GM04503 (cell line): ENCODE data around the gene TMEM181.
"Not testable (repeated sequence)": the region's sequence is repeated elsewhere in the genome, so short reads cannot be mapped to it uniquely, and the experiment has no call there.

ENCODE experiments used
- DNase-seq: peaks from one replicate; pipeline ENCODE4 v3.0.0-alpha.2; 2012; ENCODE audit warnings: low read depth

TMEM181 gene

GRCh38 chr6:158660333-158660754 lies 100.5 kb downstream of the TMEM181 start:
- no peak for DNase-seq

GRCh38 chr6:158661156-158661685 lies 101.3 kb downstream of the TMEM181 start:
- no peak for DNase-seq

DNA sequence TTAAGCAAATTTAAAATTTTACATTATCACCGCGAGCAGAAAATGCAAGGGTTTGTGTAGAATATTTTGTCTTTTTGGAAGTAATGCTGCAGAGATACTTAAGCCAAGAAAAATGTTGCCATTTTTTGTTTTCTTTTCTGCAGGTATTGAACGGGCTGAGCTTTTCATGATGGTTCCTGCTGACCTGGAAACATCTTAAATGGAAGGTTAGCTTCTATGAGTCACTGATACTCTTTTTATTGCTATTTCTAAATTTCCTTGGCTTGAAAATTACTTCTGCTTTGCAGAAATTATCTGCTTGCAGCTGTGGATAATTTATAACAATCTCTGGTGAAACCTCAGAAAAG lies 102.7 kb downstream of the TMEM181 start:
- DNase-seq = no peak

DNA sequence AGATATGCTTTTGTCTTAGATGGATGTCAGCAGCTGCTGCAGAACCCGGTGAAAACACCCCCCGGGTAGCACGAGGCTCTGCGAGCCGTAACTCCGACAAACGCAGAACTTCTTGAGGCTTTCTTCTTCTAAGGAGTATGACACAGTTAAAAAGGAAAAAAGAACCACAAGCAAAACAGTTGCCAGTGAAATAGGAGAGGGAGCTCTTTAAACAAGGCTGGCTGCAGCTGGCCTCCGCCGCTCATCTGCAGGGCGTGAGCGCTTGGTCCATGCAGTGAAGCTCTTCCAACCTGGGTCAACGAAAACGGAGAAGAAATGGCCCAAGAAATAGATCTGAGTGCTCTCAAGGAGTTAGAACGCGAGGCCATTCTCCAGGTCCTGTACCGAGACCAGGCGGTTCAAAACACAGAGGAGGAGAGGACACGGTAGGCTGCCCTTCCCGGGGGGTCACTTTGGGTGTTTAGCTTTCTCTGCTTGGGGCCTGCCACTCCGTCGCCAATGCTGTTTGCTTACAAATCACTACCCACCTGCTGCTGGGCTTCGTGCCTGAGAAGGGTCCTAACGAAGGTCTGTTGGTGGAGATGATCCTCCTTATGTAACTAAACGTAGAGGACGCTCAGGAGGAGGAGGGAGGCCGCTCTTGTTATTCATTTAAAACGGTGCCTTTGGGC lies 103.2 kb downstream of the TMEM181 start:
- DNase-seq = no peak

GRCh38 chr6:158663625-158664165 lies 103.8 kb downstream of the TMEM181 start:
- DNase-seq = no peak

DNA sequence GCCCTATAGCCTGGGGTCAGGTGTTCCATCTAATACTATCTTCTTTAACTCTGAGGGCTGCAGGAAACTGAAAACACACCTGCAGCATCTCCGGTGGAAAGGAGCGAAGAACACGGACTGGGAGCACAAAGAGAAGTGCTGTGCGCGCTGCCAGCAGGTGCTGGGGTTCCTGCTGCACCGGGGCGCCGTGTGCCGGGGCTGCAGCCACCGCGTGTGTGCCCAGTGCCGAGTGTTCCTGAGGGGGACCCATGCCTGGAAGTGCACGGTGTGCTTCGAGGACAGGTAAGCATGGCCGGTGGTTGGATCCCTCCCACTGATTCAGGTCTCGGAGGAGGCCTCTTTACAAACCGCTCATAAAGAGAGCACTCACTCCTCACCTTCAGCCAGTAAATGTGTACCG lies 105.4 kb downstream of the TMEM181 start:
- no peak for DNase-seq

- DNase-seq = peak; percentile 77
Measured at GRCh38 chr6:158666628-158667359, 106.9 kb downstream of the TMEM181 start.

GRCh38 chr6:158667360-158667981 lies 107.6 kb downstream of the TMEM181 start:
- DNase-seq = no peak

DNA sequence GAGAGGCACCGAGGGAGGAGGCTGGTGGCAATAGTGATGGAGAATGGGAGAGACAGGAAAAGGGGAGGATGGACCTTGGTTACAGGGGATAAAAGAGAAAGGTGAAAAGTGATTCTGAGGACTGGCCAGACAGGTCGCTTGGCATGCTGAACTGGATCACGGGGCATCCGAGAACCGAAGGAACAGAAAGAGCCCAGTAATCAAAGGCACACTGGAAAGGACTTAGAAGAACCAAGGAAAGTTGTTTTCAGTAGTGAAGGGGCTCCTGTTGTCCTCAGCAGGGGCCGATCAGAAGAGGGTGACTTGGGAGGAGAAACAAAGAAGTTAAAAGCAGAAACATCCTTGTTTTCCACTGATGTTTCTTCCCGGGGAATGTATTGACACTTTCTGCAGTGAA lies 108.8 kb downstream of the TMEM181 start:
- DNase-seq = no peak

DNA sequence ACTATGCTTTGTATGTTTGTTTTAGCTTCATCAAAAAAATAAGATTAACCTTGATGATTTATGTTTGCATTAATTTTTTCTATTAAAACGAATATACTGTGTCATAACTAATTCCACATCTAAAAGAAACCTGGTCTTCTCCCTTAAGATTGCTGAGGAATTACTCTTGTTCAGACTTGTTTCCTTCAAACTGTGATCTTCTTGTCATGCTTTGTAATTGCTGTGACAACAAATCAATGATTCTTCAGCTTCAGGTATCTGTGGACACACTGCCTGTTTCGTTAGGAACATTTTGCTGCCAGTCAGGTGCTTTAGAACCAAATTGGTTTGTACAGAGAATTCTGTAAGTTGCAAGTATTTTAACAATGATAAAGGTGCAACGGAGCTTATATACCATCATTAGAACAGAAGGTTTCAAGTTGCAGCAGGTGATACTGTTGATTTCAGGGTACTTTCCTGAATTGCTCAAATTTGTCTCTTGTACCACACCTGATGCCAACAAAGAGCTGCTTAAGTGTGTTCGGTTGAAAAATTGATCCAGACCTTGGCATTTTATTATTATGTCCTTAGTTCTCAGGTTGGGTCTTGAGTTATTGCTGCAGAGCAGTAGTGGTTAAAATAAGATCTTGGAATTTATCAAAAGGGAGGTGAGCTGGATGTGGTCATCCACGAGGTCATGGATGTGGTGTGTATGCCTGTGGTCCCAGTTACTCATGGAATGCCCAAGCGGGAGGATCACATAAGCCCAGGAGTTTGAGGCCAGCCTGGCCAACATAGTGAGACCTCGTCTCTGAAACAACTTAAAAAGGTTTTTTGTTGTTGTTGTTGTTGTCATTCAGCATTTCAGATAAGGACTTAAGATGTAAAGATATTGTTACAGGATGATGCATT lies 109.5 kb downstream of the TMEM181 start:
- DNase-seq = no peak

GRCh38 chr6:158672119-158672518 lies 112.2 kb downstream of the TMEM181 start:
- DNase-seq = not testable (repeated sequence)

GRCh38 chr6:158672726-158673125 lies 112.8 kb downstream of the TMEM181 start:
- DNase-seq = no peak

- DNase-seq = no peak
Measured at GRCh38 chr6:158674342-158675131, 114.6 kb downstream of the TMEM181 start.

- not testable (repeated sequence) for DNase-seq
Measured at GRCh38 chr6:158677094-158677493, 117.2 kb downstream of the TMEM181 start.

DNA sequence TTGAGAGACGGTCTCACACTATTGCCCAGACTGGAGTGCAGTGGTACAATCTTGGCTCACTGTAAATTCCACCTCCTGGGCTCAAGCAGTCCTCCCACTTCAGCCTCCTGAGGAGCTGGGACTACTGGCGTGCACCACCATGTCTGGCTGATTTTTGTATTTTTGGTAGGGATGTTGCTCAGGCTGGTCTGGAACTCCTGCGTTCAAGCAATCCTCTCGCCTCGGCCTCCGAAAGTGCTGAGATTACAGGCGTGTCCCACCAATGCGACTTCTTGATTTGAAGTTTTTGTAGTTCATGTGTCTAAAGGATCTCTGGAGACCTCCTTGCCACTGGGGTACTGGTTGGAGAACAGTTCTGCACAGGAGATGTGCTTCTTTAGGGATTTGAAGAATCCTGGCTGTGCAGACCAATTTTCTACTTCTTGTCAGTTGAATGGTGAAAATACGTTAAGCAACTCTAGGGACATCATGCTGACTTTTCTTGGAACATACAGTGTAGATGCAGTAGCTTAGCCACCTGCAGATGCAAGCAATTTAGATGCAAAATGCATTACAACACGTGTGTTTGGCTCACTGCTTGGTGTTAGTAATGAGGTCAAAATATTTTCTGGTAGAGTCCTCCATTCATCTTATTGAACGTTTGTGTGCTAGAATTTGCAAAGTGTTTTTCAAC lies 118.2 kb downstream of the TMEM181 start:
- DNase-seq = no peak

GRCh38 chr6:158680015-158680414 lies 120.1 kb downstream of the TMEM181 start:
- DNase-seq = no peak

DNA sequence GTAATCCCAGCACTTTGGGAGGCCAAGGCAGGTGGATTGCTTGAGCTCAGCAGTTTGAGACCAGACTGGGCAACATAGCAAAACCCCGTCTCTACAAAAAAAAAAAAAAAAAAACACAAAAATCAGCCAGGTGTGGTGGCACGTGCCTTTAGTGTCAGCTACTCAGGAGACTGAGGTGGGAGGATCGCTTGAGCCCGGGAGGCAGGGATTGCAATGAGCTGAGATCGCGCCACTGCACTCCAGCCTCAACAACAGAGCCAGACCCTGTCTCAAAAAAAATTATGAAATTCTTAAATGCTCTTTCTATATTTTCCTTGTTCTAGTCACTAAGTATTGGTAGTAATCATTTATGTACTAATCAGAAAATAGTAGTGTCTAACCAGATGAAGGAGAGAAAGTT lies 120.6 kb downstream of the TMEM181 start:
- DNase-seq = no peak

DNA sequence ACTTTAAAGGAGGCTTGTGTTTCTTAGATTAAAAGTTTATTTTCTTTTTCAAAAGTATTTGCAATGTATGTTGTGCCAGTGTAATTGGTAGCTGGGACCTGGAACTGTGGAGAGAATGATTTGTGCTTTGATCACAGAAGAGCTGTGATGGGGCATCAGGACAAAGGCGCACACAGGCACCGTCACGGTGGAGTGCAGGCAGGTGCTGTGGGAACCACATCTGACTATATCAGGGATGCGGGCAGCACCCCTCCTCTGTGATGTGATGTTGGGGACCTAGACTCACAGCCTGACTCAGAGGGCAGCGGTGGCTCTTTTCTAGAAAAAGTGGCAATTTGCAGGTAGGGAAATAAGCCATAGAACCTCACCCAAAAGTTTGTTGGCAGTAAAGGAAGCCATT lies 124.4 kb downstream of the TMEM181 start:
- no peak for DNase-seq

- DNase-seq = no peak
Measured at GRCh38 chr6:158684745-158685324, 124.9 kb downstream of the TMEM181 start.
